Islet of Langerhans (tissue), 1 donor: ENCODE results near the gene PPP1R10.
"Not testable (repeated sequence)": the region's sequence is repeated elsewhere in the genome, so short reads cannot be mapped to it uniquely, and the experiment has no call there.

Source experiments
- FAIRE-seq: peaks from one replicate; lab custom pipeline; 2011; peaks lifted over from hg19 to GRCh38; lab: Jason Lieb, UNC

The PPP1R10 gene

DNA sequence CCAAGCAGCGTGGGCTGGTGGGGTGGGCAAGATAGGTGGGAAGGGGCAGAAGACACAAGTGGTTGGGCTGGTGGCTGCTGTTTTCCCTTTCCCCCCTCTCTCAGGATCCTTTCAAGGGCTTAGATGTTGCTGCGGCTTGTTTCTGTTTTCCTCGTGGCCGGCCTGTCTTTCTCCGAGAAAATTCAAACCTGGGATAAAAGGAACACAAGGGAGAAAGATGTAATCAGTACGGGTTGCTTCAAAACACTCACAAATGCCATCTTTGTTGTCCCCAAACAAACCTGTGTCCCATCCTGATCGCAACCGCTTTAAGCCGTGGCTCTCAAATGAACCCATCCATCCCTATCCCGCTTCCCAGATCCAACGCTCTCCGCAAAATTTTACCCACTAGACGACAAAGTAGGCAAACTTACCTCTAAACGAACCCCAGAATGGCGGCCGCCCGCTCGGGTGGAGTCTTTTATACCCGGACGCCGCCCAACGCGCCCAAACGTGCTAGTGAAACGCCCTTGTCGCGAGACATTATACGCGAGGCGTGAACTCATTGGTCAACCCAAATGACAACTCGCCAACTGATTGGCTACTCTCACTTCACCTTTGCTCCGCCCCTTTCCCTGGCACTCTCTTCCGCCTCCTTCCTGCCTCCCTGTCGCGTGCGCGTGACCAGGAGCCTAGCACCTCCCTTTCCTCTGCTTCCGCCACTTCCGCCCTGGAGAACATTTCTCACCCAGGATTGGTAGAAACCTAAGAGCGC lies at the start of gene PPP1R10:
TSS of gene PPP1R10 (minus strand) at position 433 of the 754 bp plus-strand sequence. CDS start 7,299 bp downstream, outside the sequence.
- FAIRE-seq: no peak

DNA sequence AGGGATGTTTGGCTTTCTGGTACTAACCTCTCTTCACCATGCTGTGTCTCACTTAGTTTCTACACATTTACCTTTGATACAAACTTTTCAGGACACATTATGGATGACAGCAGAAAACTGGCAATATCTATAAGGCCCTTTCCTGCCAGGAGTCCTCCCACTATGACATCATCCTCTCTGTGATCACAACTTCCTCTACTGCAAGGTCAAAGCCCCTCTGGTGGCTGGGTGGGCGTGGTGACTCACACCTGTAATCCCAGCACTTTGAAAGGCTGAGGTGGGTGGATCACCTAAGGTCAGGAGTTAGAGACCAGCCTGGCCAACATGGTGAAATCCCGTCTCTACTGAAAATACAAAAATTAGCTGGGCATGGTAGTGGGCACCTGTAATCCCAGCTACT lies 49.3 kb upstream of the PPP1R10 start:
- not testable (repeated sequence) for FAIRE-seq

DNA sequence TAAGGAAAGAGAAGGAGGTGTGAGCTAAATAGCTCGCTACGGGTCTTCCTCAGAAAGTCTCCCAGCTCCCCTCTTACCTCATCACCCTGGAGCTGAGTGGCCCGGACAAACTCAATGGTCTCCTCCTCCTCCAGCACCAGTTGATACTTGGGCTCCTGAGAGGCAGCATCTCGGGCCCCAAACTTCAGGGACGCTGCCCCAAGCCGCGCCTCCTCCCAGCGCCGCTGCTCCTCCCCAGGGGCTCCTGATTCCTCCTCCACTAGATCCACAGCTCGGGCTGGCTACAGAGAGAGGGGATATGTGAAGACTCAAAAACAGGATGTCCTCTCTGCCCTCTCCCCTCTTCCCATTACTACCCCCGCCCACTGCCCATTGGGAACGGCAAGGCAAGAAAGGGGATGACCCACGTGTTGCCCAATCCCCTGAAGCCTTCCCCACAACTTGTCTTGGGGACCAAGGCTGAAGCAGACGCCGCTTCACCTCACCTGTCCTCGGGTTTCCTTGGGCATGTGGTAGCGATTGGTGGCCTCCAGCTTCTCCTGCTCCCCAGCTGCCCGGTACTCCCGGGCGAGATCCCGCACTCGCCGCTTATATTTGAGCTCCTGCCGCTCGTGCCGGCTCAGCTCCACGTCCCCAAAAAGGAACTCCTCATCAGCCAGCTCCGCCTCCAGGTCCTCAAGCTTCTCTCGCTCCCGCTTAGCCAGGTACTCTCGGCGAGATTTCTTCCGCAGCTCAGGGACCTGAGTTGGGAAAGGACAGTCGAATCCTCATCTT lies 48.1 kb upstream of the PPP1R10 start:
- FAIRE-seq: no peak

DNA sequence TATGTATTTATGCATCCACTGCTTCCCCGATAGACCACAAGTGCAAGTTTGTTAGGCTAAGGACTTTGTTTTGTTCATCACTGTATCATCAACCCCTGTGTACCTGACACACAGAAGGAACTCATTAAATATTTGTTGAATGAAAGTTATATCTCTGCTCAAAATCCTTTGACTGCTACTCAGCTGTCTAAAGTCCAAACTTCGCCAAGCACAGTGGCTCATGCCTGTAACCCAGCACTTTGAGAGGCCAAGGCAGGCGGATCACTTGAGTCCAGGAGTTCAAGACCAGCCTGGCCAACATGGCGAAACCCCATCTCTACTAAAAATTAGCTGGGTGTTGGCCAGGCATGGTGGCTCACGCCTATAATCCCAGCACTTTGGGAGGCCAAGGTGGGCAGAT lies 40.9 kb upstream of the PPP1R10 start:
- FAIRE-seq: not testable (repeated sequence)

DNA sequence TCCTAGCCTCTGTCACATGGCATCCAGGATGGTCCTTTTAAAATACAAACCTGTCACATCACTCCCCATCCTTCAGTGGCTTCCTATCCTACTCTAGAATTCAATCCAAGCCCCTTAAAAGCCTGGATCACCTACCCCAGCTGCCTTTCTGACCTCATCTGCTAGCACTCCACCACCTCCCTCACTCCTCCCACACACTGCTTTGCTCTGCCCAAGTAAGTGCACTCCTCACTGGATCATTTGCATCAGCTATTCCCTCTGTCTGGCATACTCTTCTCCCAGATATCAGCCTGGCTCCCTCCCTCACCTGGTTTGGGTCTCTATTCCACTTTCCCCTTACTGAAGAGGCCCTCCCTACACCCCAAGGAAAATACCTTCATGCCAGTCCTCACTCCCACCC lies 40.4 kb upstream of the PPP1R10 start:
- no peak for FAIRE-seq

DNA sequence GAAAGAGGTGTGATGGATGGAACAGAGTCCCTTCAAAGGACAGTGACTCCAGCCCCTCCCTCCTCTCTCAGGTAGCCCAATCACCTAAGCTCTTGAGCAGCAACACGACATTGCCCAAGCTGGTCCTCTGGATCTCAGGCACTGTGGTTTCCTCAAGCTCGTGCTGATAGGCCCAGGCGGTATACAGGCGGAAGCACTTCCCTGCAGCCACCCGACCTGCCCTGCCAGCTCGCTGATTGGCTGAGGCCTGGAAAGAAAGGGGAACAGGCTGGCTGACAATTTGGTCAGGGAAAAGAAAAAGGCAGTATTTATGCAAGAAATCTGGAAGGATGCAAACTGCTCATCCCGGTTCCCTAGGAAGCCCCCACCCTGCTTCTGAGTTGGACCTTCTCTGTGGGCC lies 39.5 kb upstream of the PPP1R10 start:
- FAIRE-seq: no peak

DNA sequence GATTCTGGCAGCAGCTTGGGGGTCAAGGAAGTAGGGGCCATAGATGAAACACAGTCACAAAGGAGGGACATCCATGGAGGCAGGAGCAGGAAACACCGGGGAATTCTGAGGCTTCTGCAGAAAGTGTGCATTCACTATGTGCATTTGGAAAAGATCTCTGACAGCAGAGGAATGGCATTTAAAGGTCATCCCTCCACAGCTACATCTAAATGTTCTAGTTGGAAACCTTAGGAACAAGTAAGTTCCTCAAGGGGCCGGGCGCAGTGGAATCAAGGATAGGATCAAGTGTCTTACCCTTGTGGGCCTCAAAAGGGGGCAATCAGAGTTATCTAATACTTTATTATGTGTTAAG lies 38.7 kb upstream of the PPP1R10 start:
- FAIRE-seq: no peak

DNA sequence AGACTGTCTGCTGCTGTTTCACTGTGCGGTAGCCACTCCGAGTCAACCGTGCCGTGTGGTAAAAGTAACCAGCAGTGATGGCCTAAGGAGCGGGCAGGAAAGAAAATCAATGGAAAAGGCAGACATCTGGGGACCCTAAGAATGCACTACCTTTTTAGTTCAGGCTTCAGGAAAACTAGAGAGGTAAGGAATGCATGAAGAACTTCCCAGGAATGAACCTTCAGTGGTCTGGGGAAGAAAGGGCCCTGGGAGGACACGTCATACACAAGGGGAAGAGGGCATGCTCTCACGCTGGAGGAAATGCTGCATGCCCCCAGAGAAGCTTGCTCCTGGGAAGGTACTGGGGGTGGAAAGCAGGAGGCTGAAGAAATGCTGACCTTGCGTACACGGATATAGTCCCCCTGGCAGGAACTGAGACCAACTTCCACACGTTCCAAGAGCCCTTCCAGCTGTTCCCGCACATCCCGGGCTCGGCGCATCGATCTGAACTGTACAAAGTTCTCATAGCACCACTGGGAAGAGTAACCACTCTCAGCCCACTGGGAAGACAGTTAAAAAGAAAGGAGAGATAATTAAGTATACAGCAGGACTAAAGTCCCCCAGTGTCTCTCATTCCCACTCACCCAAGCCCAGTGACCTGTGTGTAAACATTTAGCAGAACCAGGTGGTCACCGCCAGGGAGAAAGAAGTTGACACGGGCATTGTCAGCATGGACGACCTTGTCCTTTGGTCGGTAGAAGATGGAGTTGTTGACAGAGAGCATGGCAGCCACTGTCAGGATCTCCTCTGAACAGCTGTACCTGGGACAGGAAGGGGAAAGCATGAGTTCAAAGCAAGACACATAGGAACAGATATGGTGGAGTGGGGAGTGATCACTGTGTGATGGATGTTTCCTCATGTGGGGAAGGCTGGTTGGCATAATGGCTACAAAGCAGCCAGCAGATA lies 38.0 kb upstream of the PPP1R10 start:
- FAIRE-seq: no peak

DNA sequence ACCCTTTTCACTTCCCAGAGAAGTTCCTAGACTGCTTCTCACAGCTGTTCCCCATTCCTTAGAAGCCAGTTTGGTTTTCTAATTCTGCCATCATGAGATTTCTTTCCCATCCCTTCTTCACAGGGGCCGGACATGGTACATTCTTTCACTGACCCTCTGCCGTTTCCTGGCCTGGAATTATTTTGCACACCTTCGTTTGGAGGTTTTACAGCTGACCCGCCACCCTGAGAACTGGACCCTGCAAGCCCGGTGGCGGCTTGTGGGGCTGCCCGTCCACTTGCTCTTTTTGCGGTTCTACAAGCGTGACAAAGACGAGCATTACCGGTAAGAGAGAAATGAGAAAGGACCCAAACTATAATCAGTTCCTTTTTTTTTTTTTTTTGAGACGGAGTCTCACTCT lies 34.1 kb upstream of the PPP1R10 start:
- FAIRE-seq: no peak

DNA sequence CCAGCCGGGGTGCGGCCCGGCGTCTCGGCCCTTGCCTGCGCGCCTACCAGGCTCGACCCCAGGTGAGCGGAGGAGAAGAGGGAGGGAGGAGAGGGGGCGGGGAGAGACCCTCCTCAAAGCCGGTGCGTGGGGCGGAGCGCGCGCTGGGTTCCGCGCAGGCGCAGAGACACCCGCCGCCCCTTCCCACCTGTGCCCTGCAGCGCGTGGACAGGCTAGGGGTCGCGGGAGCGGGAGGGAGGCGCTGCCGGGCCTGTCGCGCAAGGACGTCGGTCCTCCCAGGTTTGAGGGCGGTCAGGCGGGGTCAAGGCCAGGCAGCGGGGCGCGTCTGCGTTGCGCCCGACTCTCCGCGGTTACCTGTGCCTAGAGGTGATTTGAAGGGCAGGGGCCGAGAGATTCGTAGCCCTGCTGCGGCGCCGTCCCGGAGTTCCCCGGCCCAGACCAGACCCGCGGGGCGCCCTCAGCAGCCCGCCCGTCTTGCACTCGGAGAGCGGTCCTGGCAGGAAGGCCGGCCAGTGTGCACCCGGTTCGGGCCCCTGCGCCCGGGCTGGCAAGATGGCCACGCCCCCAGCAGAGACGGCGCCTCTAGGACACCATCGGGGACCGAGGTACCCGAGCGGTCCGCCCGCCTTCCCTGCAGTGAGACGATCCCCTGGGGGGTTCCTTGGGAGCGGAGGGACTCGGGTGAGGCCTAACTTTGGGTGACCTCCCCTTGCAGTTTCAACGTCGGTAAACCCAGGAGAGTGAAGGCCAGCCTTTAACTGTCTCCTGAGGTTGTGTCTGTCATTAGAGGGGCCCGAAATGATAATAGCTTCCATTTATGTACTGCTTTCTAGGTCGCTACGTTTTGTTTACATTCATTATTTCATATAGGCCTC lies 30.4 kb upstream of the PPP1R10 start:
- FAIRE-seq: no peak

DNA sequence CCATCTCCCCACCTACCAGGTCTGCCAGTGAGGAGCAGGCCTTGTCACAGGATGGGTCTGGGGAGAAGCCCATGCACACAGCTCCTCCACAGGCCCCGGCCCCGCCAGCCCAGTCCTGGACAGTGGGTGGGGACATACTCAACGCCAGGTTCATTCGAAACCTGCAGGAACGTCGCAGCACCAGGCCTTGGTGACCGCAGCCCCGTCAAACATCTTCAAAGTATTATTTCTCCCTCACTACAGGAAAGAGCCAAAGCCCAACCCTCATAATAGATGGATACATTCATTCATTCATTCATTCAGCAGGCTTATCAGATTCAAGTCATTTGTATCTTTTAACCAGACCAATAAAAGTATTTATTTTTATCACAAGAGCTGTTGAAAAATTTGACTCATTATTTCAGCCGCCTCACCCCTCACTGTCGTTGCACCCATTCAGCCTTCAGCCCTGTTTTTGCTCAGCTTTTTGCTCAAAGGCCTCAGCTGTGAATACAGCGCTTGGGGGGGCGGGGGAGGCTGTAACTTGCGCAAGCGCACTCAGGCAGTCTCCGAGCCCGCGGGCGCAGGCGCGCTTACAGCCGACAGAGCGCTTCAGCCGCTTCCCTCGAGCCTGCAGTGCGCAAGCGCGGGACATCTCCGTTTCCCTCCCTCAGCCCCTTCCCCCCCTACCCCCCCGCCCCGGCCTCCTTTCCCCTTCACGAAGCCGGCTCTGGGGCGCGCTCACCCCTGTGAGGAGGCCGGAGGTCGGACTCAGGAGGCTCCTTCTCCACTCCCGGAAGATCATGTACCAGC lies 29.6 kb upstream of the PPP1R10 start, which contains the start of gene C6orf136:
TSS of gene C6orf136 (plus strand) at position 684 of the 792 bp plus-strand sequence. CDS start at position 783, 99 bp downstream.
- no peak for FAIRE-seq

DNA sequence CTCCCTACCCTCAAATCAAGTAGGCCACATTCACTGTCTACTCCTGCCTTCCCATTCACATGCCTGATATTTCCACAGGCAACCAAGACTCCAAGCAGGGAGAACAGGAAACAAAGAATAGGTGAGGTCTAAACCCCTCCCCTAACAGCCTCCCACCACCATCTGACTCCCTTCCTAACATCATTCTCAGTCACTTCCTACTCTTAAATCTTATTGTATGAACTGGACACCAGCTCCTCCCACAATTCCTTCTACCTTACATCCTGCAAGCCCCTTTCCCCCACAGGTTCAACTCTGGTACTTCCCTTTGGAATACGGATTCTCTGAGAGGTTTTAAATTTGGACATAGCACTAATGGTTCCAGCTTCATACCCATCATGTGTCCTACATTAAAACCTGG lies 28.9 kb upstream of the PPP1R10 start:
- FAIRE-seq: no peak

DNA sequence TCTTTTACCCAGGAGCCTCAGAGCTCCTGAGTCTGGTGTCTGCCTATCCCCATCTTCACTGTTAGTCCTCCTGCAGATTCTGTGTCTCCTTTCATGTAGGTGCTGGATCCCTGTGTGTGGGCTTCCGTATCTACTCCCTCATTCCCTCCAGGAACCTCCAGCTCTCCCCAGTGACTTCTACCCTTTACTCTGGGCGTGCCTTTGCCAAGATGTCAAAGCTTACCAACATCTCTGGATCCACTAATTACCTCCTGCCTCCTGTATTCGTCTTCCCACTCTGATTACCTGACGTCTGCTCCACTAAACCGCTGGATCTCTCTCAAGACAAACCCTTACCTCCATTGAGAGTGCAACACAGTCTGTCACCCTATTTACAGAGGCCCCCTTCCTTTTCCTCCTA lies 27.7 kb upstream of the PPP1R10 start:
- no peak for FAIRE-seq

DNA sequence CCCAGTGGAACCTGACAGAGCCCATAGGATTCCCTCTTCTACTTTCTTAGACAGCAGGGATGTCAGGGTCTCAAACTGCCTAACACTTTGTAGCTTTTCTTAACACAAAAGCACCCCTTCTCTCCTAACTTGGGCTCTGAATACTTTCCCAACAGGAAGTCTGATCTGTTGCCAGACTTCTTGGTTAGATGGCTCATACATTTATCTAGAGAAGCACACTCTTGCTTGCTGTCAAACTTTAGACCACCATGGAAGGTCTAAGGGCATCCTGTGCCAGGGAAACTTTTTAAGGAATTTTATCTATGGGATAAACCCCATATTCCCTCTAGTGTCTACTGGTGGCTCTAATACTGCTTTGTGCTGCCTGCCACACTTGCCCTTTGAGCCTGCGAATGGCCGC lies 26.6 kb upstream of the PPP1R10 start:
- no peak for FAIRE-seq

DNA sequence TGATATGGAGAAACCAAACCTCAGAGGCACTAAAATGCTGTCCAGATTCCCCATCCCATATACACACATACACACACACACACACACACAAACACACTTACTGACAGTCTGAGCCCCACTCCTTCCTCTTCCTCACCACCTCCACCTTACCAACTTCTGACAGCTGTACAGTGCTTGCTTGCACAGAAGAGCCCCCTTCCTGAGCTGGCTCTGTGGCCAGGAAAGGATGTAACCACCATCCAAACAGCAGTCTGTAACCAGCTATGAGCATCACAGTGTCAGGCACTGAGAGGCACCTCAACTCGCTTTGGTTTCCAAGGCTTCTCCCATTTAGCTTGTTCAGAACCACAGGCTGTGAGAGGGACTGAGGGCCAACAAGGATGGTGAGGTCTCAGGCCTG lies 24.0 kb upstream of the PPP1R10 start:
- no peak for FAIRE-seq

DNA sequence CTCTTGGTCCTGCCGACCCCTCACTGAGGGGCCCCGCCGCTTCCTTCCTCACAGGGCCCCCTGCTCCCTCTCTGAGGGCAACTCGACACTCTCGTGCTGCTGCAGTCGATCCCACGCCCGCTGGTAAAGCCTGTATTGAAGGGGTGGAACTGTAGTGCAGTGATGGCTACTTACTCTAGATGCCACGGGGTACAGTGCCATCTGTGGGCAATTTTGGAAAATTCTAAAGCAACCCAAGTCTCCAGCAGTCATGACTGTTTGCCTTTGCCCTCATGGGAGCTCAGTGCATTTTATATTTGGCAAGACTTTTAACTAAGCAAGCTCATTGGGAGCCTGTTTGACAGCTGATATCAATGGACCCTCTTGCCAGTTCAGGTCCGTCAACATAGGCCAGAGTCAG lies 23.4 kb upstream of the PPP1R10 start:
- FAIRE-seq: no peak

DNA sequence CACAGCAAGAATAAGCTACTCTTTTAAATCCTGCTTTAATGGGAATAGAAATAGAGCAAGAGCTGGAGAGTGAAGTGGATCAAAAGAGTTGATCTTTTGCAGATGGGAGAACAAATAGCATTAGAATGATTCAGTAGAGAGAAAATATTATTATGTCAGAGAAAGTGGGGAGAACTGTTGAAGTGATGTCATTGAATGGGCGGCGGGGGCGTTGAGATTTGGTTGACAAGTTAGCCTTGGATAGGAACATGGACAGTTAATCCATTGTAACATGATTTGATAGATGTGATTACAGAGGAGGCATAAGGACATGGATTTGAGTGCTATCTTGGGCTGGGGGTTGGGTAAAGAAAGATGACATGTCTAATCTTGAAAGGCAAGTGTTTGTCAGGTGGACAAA lies 18.8 kb upstream of the PPP1R10 start:
- FAIRE-seq: no peak

DNA sequence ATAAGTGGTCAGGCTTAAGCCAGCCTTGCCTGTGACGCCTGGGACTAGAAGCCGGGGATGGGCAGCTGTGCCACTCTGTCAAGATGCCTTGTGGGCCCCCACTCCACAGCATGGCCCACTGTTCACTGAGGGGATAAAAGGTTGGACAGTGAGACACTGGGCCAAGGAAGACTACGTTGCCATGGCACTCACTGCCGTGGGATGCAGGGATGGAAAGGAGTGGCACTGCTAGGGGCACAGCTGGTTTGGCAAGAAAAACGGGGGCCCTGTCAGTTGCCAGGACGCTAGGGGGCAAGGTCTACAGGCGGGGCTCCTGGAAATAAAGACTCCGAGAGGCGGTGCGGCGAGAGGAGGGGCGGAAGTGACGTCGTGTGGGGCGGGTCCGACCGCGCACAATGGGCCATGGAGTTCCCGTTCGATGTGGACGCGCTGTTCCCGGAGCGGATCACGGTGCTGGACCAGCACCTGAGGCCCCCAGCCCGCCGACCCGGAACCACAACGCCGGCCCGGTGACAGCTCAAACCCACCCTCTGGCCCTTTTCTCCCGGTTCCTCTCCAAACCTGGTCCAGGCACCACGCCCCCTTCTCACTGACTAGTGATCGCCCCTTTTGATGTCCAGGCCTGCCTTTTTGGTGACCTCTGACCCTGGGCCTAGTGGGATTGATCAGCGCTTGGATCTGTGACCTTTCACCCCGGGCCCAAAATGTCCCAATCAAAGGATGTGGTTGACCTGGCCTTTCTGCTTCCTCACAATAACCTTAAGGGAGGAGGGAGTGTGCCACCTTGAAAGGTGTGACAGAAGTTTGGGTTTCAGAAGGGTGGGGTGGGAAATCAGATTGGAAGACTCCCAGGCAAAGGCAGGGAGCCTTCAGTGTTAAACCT lies 9.7 kb upstream of the PPP1R10 start, which contains the start of gene ATAT1:
TSS of gene ATAT1 (plus strand) at position 391 of the 883 bp plus-strand sequence.
- no peak for FAIRE-seq

DNA sequence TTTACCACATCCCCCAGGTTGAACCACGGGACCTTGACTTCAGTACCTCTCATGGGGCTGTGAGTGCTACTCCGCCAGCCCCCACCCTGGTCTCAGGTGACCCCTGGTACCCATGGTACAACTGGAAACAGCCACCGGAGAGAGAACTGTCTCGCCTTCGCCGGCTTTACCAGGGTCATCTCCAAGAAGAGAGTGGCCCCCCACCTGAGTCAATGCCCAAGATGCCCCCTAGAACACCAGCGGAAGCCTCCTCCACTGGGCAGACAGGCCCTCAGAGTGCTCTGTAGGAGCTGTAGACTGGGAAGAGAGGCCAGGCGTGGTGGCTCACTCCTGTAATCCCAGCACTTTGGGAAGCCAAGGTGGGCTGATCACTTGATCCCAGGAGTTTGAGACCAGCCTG lies 8.5 kb upstream of the PPP1R10 start:
- FAIRE-seq: no peak

DNA sequence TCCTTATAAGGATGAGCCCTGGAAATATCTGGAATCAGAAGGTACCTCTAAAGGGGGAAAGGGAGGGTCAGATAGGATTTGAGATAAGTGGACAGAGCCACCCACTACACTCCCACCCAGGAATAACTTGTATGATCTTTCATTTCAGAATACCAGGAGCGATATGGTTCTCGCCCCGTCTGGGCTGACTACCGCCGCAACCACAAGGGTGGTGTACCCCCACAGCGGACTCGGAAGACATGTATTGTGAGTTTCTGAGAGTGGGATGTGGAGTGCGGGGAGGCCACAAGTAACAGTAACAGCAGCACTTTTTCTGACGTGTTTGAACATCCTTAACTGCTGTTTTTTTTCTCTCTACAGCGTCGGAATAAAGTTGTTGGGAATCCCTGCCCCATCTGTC lies 2.5 kb upstream of the PPP1R10 start:
- FAIRE-seq: no peak
